HG02973 (cell line): ENCODE data around the gene LYPD6.
A peak's percentile ranks its signal among the peaks of the same experiment; 100 is the strongest.

Experiments
- ATAC-seq: cut with Tn5 transposase; IDR thresholded peaks from one replicate; pipeline ENCODE4 v1.9.1; 2021; ENCODE audit warnings: moderate library complexity; ENCODE audit not compliant: unreplicated experiment

Gene LYPD6

GRCh38 chr2:149446748-149447147 lies 116.4 kb downstream of the LYPD6 start:
- no peak for ATAC-seq

GRCh38 chr2:149448315-149448714 lies 117.9 kb downstream of the LYPD6 start:
- ATAC-seq, result no peak

- ATAC-seq, result no peak
Observed at GRCh38 chr2:149449017-149449416, 118.6 kb downstream of the LYPD6 start.

GRCh38 chr2:149451417-149452165 lies 121.2 kb downstream of the LYPD6 start:
- ATAC-seq, result no peak

- ATAC-seq, result no peak
Observed at GRCh38 chr2:149456285-149456684, 125.9 kb downstream of the LYPD6 start.

- no peak for ATAC-seq
Observed at GRCh38 chr2:149458502-149458901, 128.1 kb downstream of the LYPD6 start.

GRCh38 chr2:149463328-149464002 lies 133.1 kb downstream of the LYPD6 start:
- ATAC-seq, result peak; percentile 97

GRCh38 chr2:149464396-149464795 lies 134.0 kb downstream of the LYPD6 start:
- no peak for ATAC-seq

GRCh38 chr2:149465873-149466272 lies 135.5 kb downstream of the LYPD6 start:
- ATAC-seq, result no peak

GRCh38 chr2:149466635-149467034 lies 136.2 kb downstream of the LYPD6 start:
- ATAC-seq, result no peak

GRCh38 chr2:149467436-149467835 lies 137.0 kb downstream of the LYPD6 start:
- ATAC-seq, result no peak

GRCh38 chr2:149468636-149469035 lies 138.2 kb downstream of the LYPD6 start:
- ATAC-seq, result no peak

- no peak for ATAC-seq
Observed at GRCh38 chr2:149470046-149470445, 139.7 kb downstream of the LYPD6 start.

GRCh38 chr2:149472413-149472812 lies 142.0 kb downstream of the LYPD6 start:
- no peak for ATAC-seq

- ATAC-seq, result no peak
Observed at GRCh38 chr2:149473068-149473467, 142.7 kb downstream of the LYPD6 start.

GRCh38 chr2:149473521-149473920 lies 143.1 kb downstream of the LYPD6 start:
- no peak for ATAC-seq

- no peak for ATAC-seq
Observed at GRCh38 chr2:149483004-149483605, 152.7 kb downstream of the LYPD6 start.

- ATAC-seq, result no peak
Observed at GRCh38 chr2:149486664-149487063, 156.3 kb downstream of the LYPD6 start.

GRCh38 chr2:149487189-149487588 lies 156.8 kb downstream of the LYPD6 start:
- ATAC-seq, result no peak

- no peak for ATAC-seq
Observed at GRCh38 chr2:149488706-149489440, 158.5 kb downstream of the LYPD6 start.

GRCh38 chr2:149489452-149489851 lies 159.1 kb downstream of the LYPD6 start:
- no peak for ATAC-seq
